Kidney epithelial cell (primary cell): Measurements from ENCODE around the gene TIMP2. TPM values are rescaled to one million over a fixed set of nuclear protein-coding genes. Genes with fewer than 3 reads are reported as not detected.

Experiments used
- DNase-seq: peaks from one replicate; pipeline ENCODE4 v3.0.0-alpha.2; 2010; ENCODE audit warnings: low read depth
- H3K27me3 ChIP-seq: 2 replicates; pipeline ENCODE4 v1.6.0; 2011; ENCODE audit warnings: low read length; ENCODE audit not compliant: control insufficient read depth, insufficient read depth
- H3K36me3 ChIP-seq: 2 replicates; pipeline ENCODE4 v1.5.1; 2011; ENCODE audit warnings: low read length; ENCODE audit not compliant: control insufficient read depth, insufficient read depth
- H3K4me3 ChIP-seq: 2 replicates; pipeline ENCODE4 v1.5.1; 2011; ENCODE audit warnings: low read depth, mild to moderate bottlenecking, control low read depth, low read length
- CTCF ChIP-seq: IDR thresholded peaks from 2 replicates; pipeline ENCODE4 v1.5.1; 2011; ENCODE audit warnings: mild to moderate bottlenecking, moderate library complexity, low read length, control low read depth, inconsistent platforms; ENCODE audit not compliant: insufficient read depth, poor library complexity, severe bottlenecking
- total RNA-seq: library from RNA; depleted of rRNA; stranded (reverse); fragments of >200 nt; gene quantifications from 2 replicates; pipeline ENCODE4 v1.2.3, GENCODE V29; 2015

Gene TIMP2
- total RNA-seq, 1 donor from 2014 or later = 130 TPM

- H3K4me3 ChIP-seq = no peak overlapping the region
- DNase-seq = no peak
- no peak for TF ChIP-seq CTCF
- H3K27me3 ChIP-seq = no peaks in the 10 kb centered on the region
- peaks cover 2% of the 10 kb centered on the region for H3K36me3 ChIP-seq
Observed at GRCh38 chr17:78825696-78826095, 99.5 kb downstream of the TIMP2 start.

- Histone ChIP-seq H3K27me3 (no peaks in the 10 kb centered on the region), H3K36me3 (peaks cover 3% of the 10 kb centered on the region), H3K4me3 (no peak overlapping the region)
- no peak for DNase-seq
- TF ChIP-seq CTCF = no peak
Observed at GRCh38 chr17:78824240-78824639, 100.9 kb downstream of the TIMP2 start.

GRCh38 chr17:78823282-78824046 lies 101.7 kb downstream of the TIMP2 start:
- H3K36me3 ChIP-seq = peaks cover 2% of the 10 kb centered on the region

GRCh38 chr17:78822552-78822951 lies 102.6 kb downstream of the TIMP2 start:
- Histone ChIP-seq H3K4me3 (no peak overlapping the region), H3K27me3 (no peaks in the 10 kb centered on the region), H3K36me3 (peaks cover 3% of the 10 kb centered on the region)
- no peak for TF ChIP-seq CTCF
- no peak for DNase-seq

More at GRCh38 chr17:78823282-78824046, 101.7 kb downstream of the TIMP2 start:
- no peak for TF ChIP-seq CTCF
- DNase-seq = no peak
- Histone ChIP-seq H3K27me3 (no peaks in the 10 kb centered on the region), H3K4me3 (no peak overlapping the region)

- Histone ChIP-seq H3K4me3 (no peak overlapping the region), H3K27me3 (no peaks in the 10 kb centered on the region), H3K36me3 (peaks cover 3% of the 10 kb centered on the region)
- DNase-seq = no peak
- no peak for TF ChIP-seq CTCF
Observed at GRCh38 chr17:78821961-78822360, 103.2 kb downstream of the TIMP2 start.

- Histone ChIP-seq H3K27me3 (no peaks in the 10 kb centered on the region), H3K4me3 (no peak overlapping the region), H3K36me3 (peaks cover 3% of the 10 kb centered on the region)
- no peak for TF ChIP-seq CTCF
- no peak for DNase-seq
Observed at GRCh38 chr17:78820841-78821240, 104.3 kb downstream of the TIMP2 start.
